K562 (cell line): ENCODE data around the gene ISYNA1. TPM values are rescaled to one million over a fixed set of nuclear protein-coding genes. Genes with fewer than 3 reads are reported as not detected.

ENCODE experiments used
- ATF1 ChIP-seq, 2 experiments: fragments of 450-650 bp in 1 of 2; IDR thresholded peaks; 2 replicates each; pipeline ENCODE4 v1.6.1; 2016; ENCODE audit warnings: missing compliant biosample characterization in 1 of 2, missing genetic modification characterization in 1 of 2
- BACH1 ChIP-seq: fragments of 200-800 bp; sonication (Bioruptor generic); IDR thresholded peaks from 2 replicates; pipeline ENCODE4 v1.6.1; 2016; ENCODE audit warnings: missing genetic modification characterization, missing compliant biosample characterization
- CREB5 ChIP-seq: fragments of 250-450 bp; sonication (Bioruptor Pico); IDR thresholded peaks from 2 replicates; pipeline ENCODE4 v1.5.0; 2020; ENCODE audit warnings: mild to moderate bottlenecking
- ERF ChIP-seq: fragments of 450-650 bp; formaldehyde crosslinking; IDR thresholded peaks from 2 replicates; pipeline ENCODE4 v1.4.0; 2020; ENCODE audit warnings: mild to moderate bottlenecking, mixed read lengths
- ETS1 ChIP-seq: conservative IDR thresholded peaks from 2 replicates; pipeline ENCODE4 v1.6.1; 2011; ENCODE audit warnings: low read depth, mild to moderate bottlenecking, low read length; ENCODE audit not compliant: control insufficient read depth
- FIP1L1 ChIP-seq: fragments of 200-400 bp; formaldehyde crosslinking; IDR thresholded peaks from 2 replicates; pipeline ENCODE4 v1.6.1; 2018; ENCODE audit warnings: mild to moderate bottlenecking, low read depth, low read length; ENCODE audit not compliant: poor library complexity, severe bottlenecking
- HBP1 ChIP-seq: fragments of 450-650 bp; formaldehyde crosslinking; IDR thresholded peaks from 2 replicates; pipeline ENCODE4 v1.4.0; 2022; ENCODE audit warnings: missing genetic modification characterization
- HIVEP1 ChIP-seq: fragments of 250-450 bp; sonication (Bioruptor Pico); IDR thresholded peaks from 2 replicates; pipeline ENCODE4 v1.4.0; 2020; ENCODE audit warnings: mild to moderate bottlenecking
- L3MBTL2 ChIP-seq: fragments of 450-650 bp; IDR thresholded peaks from 2 replicates; pipeline ENCODE4 v1.6.1; 2016; ENCODE audit warnings: mild to moderate bottlenecking, moderate library complexity
- LARP7 ChIP-seq: fragments of 450-650 bp; IDR thresholded peaks from 2 replicates; pipeline ENCODE4 v1.6.1; 2016
- OTX1 ChIP-seq: fragments of 450-650 bp; formaldehyde crosslinking; IDR thresholded peaks from 2 replicates; pipeline ENCODE4 v1.4.0; 2022; ENCODE audit warnings: mild to moderate bottlenecking
- PTTG1 ChIP-seq: fragments of 450-650 bp; IDR thresholded peaks from 2 replicates; pipeline ENCODE4 v1.6.1; 2016; ENCODE audit warnings: low read depth, mild to moderate bottlenecking, missing genetic modification characterization, missing compliant biosample characterization
- RBFOX2 ChIP-seq: fragments of 200-400 bp; formaldehyde crosslinking; IDR thresholded peaks from 2 replicates; pipeline ENCODE4 v1.6.1; 2017; ENCODE audit warnings: low read depth, mild to moderate bottlenecking, low read length, moderate library complexity
- RFX7 ChIP-seq: fragments of 250-450 bp; sonication (Bioruptor Pico); IDR thresholded peaks from 2 replicates; pipeline ENCODE4 v1.5.1; 2021; ENCODE audit warnings: mild to moderate bottlenecking
- SMAD4 ChIP-seq: fragments of 250-450 bp; sonication (Bioruptor Pico); conservative IDR thresholded peaks from 2 replicates; pipeline ENCODE4 v1.8.0; 2021; ENCODE audit warnings: inconsistent platforms, mild to moderate bottlenecking, moderate library complexity
- SRF ChIP-seq, 2 experiments: fragments of 250-450, 450-650 bp in 1 of 2; sonication (Bioruptor Pico) in 1 of 2; sonication (generic) in 1 of 2; formaldehyde crosslinking; IDR thresholded peaks; 2 replicates each; pipeline versions ENCODE4 v1.5.0 to v1.5.1; 2020 to 2022; ENCODE audit warnings: mild to moderate bottlenecking in 1 of 2, missing genetic modification reagents in 1 of 2
- TAL1 ChIP-seq: fragments of 450-650 bp; IDR thresholded peaks from 2 replicates; pipeline ENCODE4 v1.6.1; 2016; ENCODE audit warnings: mild to moderate bottlenecking
- TEAD1 ChIP-seq, 2 experiments: fragments of 450-650 bp in 1 of 2; sonication (generic) in 1 of 2; formaldehyde crosslinking; IDR thresholded peaks; 2 replicates each; pipeline versions ENCODE4 v1.4.0 to v1.8.0; 2020 to 2022; ENCODE audit warnings: mild to moderate bottlenecking in 2 of 2, missing genetic modification reagents in 1 of 2
- ZNF511 ChIP-seq: sonication (generic); formaldehyde crosslinking; IDR thresholded peaks from 2 replicates; pipeline ENCODE4 v1.8.0; 2022; ENCODE audit warnings: mild to moderate bottlenecking, missing genetic modification reagents
- ZNF592 ChIP-seq: fragments of 450-650 bp; IDR thresholded peaks from 2 replicates; pipeline ENCODE4 v1.6.1; 2017; ENCODE audit warnings: antibody characterized with exemption, mild to moderate bottlenecking
- ZSCAN32 ChIP-seq: fragments of 450-650 bp; formaldehyde crosslinking; IDR thresholded peaks from 2 replicates; pipeline ENCODE4 v1.4.0; 2020; ENCODE audit warnings: mild to moderate bottlenecking, moderate library complexity
- polyA plus RNA-seq, 8 experiments: library from polyadenylated mRNA; depleted of rRNA in 4 of 8; stranded (reverse) in 5 of 8; unstranded in 3 of 8; fragments of >200 nt; fragmentation: Nextera tagmentation in 2 of 8; fragmentation: Illumina TruSeq in 1 of 8; extraction: Ambion mirVana in 2 of 8; extraction: Trizol in 1 of 8; gene quantifications; 2 replicates each; pipeline versions ENCODE4 v1.2.1 to v1.2.3, GENCODE V29; 2011 to 2014; ENCODE audit warnings: inconsistent platforms in 1 of 8, missing spikeins in 1 of 8
- total RNA-seq, 7 experiments: library from RNA; depleted of rRNA in 6 of 7; stranded (reverse); fragments of >200 nt in 6 of 7; fragmentation: Illumina TruSeq in 2 of 7; extraction: Trizol in 2 of 7; gene quantifications; 2 replicates each; pipeline versions ENCODE4 v1.2.1 to v1.2.3, GENCODE V29; 2011 to 2021; ENCODE audit warnings: low replicate concordance in 1 of 7

ISYNA1 gene
- total and polyA plus RNA-seq, 9 of the 15 experiments (the other 6 are each of a cell fraction or from before 2014, with no cell fraction given) = 21.8 to 460 (median 93.2) TPM

GRCh38 chr19:18477974-18478373 lies 40.0 kb upstream of the ISYNA1 start (continued):
- peak; percentile 88 for TF ChIP-seq ZNF592
- TF ChIP-seq RBFOX2 = peak; percentile 62
- TF ChIP-seq ETS1 = no peak
- TF ChIP-seq ERF (CRISPR knock-in tag) = 0 out of 2 replicates have a peak, but pooled peaks have one; percentile 20
- no peak for TF ChIP-seq RFX7 (CRISPR knock-in tag)
- peak in 1 of 2 experiments; percentile 28; a peak in 1 of 4 replicates for TF ChIP-seq SRF (CRISPR knock-in tag; IDR thresholded peaks at IDR 0.05)
- no peak for TF ChIP-seq ZNF511
- 0 out of 2 replicates have a peak, but pooled peaks have one; percentile 21 for TF ChIP-seq HBP1
- no peak for TF ChIP-seq TAL1
- no peak for TF ChIP-seq L3MBTL2
- peak; percentile 59; the same call in 1 of the 2 replicates for TF ChIP-seq PTTG1 (tag)
- TF ChIP-seq OTX1 = no peak
- peak; percentile 76; the same call in 1 of the 2 replicates for TF ChIP-seq HIVEP1
- no peak for TF ChIP-seq LARP7
- no peak for TF ChIP-seq CREB5
- TF ChIP-seq BACH1 (tag) = no peak
- no peak for TF ChIP-seq FIP1L1
- TF ChIP-seq ZSCAN32 = peak; percentile 53; the same call in 1 of the 2 replicates
- TF ChIP-seq SMAD4 (CRISPR knock-in tag) = peak; percentile 82
- no peak for TF ChIP-seq ATF1 (CRISPR knock-in tag; IDR thresholded peaks at IDR 0.05)
- TF ChIP-seq ATF1 (tag; IDR thresholded peaks at IDR 0.05) = no peak
- 0 out of 4 replicates have a peak, but pooled peaks of 1 of the 2 experiments have one; percentile 28 for TF ChIP-seq TEAD1 (CRISPR knock-in tag; IDR thresholded peaks at IDR 0.05)
